AML-193 (cell line): Measurements from ENCODE around the gene ARG2.

Source experiments
- DNase-seq, 2 experiments: peaks; one replicate each; lab custom pipeline; 2025; lab: John Stamatoyannopoulos, UW

ARG2 gene

DNA sequence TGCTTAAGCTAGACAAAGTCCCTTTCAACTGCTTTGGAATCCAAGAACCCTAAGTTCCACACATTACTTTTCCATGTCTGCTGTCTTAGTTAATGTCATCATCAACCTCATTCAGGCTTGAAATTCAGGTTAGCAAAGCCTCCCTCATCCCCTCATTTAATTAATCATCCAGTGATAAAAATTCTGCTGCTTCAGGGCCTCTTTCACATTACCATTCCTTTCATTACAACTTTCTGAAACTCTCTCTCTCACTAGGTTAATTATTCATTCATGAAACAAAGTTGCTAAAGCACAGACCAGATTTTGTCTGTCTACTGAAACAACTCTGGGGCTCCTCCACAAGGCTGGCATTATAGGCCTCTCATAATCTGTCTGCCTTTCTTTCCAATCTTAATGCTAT lies 64.1 kb downstream of the ARG2 start:
- no peak for DNase-seq

GRCh38 chr14:67690011-67690410 lies 70.3 kb downstream of the ARG2 start:
- DNase-seq, result no peak

- peak; percentile 39 to 75 for DNase-seq
These were observed 75.2 kb downstream of the ARG2 start for GRCh38 chr14:67694791-67695393.

GRCh38 chr14:67695394-67695949 lies 75.8 kb downstream of the ARG2 start, which contains the start of gene RDH11:
RDH11 (minus strand) TSS chr14:67695764; CDS start chr14:67695703, 61 bp downstream.
- DNase-seq, result peak; percentile 83 to 88

- DNase-seq, result no peak
These were observed 77.3 kb downstream of the ARG2 start for GRCh38 chr14:67697006-67697405.

DNA sequence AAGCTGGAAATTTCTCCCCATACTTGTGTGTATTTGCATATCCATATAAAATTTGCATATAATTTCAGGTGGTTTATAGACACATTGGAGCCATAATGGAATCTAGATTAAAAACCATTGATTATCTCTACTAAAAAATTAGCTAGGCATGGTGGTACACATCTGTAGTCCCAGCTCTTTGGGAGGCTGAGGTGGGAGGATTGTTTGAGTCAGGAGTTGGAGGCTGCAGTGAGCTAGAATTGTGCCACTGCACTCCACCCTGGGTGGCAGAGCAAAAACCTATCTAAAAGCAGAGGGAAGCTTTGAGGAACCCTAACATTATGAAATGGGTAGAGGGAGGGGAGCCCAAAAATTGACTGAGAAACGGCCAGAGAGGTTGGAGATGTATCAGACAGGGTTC lies 78.5 kb downstream of the ARG2 start:
- no peak for DNase-seq
